Thyroid gland (tissue), 4 donors: Measurements from ENCODE around the gene SEMA6B. TPM values are rescaled to one million over a fixed set of nuclear protein-coding genes. Genes with fewer than 3 reads are reported as not detected.

Experiments
- DNase-seq, 2 donors: peaks; one replicate each; pipeline ENCODE4 v3.0.0-alpha.2; 2019
- H3K27ac ChIP-seq, 3 donors: fragments of 200-600 bp; sonication (generic); 1 replicate in 2 of 3; 2 replicates in 1 of 3; pipeline ENCODE4 v1.5.1; 2016 to 2019; ENCODE audit warnings: mild to moderate bottlenecking in 1 of 3, moderate library complexity in 1 of 3
- H3K27me3 ChIP-seq: fragments of 200-600 bp; sonication (generic); one replicate; pipeline ENCODE4 v1.5.1; 2019
- H3K36me3 ChIP-seq, 2 donors: fragments of 200-600 bp; sonication (generic); one replicate each; pipeline ENCODE4 v1.5.1; 2016 to 2019
- H3K4me1 ChIP-seq, 2 donors: fragments of 200-600 bp; sonication (generic); one replicate each; pipeline ENCODE4 v1.5.1; 2017 to 2019
- H3K4me3 ChIP-seq, 3 donors: fragments of 200-600 bp; sonication (generic); replicated peaks in 1 of 3; 1 replicate in 2 of 3; 2 replicates in 1 of 3; pipeline ENCODE4 v1.5.1; 2016; ENCODE audit warnings: mild to moderate bottlenecking in 1 of 3
- H3K9me3 ChIP-seq: fragments of 200-600 bp; sonication (generic); one replicate; pipeline ENCODE4 v1.5.1; 2017
- POLR2A ChIP-seq, 2 donors: fragments of 450-650 bp; IDR thresholded peaks; one replicate each; pipeline ENCODE4 v1.6.1; 2017; ENCODE audit warnings: antibody characterized with exemption in 2 of 2, mild to moderate bottlenecking in 2 of 2, moderate library complexity in 1 of 2
- WGBS, 2 donors: methylation state at CpG; one replicate each; pipeline ENCODE4 v1.1.5; 2017; 5-methylcytosine and 5-hydroxymethylcytosine counted together
- intact Hi-C: fragments of 100-400 bp; cut with DNase I; formaldehyde crosslinking; loops from one replicate; pipeline ENCODE4 v1.15.1; 2023
- total RNA-seq, 4 donors: library from RNA; depleted of rRNA; stranded (reverse); fragments of >200 nt; gene quantifications; one replicate each; pipeline ENCODE4 v1.2.3, GENCODE V29; 2016
- TF ChIP-seq, protein P1 (sequence below), 6 experiments: fragments of 200-600 bp in 3 of 6; fragments of 450-650 bp in 3 of 6; sonication (generic) in 3 of 6; IDR thresholded peaks; one replicate each; pipeline ENCODE4 v1.5.1; 2016 to 2019; ENCODE audit warnings: antibody characterized with exemption in 6 of 6, mild to moderate bottlenecking in 2 of 6, inconsistent platforms in 1 of 6, moderate library complexity in 1 of 6

SEMA6B gene
- total RNA-seq, 4 donors from 2014 or later, result 1.2 to 9.1 (median 4.2) TPM

DNA sequence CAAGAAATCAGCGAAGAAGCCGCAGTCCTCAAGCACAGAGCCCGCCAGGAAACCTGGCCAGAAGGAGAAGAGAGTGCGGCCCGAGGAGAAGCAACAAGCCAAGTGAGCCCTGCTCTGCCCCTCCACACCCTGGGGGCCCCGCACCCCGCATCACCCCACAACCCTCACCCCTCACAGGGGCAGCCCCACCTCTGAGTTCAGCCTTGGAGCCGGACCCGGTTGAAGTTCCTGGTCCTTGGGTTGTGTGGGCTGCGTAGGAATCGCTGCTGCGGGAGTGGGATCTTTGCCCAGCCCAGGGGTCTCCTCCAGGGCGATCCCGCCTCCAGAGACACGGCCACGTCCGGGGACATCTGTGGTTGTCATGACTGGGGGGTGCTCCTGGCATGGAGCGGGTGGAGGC is 63.2 kb downstream of the SEMA6B start:
- Histone ChIP-seq H3K4me1 (no peaks in the 10 kb centered on the region), H3K36me3 (peaks cover 57 to 72% of the 10 kb centered on the region in 2 donors), H3K4me3 (no peak overlapping the region), H3K27ac (no peak overlapping the region), H3K9me3 (no peaks in the 10 kb centered on the region), H3K27me3 (no peaks in the 10 kb centered on the region)
- no peak for TF ChIP-seq POLR2A (IDR thresholded peaks at IDR 0.05)
- TF ChIP-seq, protein P1, sequence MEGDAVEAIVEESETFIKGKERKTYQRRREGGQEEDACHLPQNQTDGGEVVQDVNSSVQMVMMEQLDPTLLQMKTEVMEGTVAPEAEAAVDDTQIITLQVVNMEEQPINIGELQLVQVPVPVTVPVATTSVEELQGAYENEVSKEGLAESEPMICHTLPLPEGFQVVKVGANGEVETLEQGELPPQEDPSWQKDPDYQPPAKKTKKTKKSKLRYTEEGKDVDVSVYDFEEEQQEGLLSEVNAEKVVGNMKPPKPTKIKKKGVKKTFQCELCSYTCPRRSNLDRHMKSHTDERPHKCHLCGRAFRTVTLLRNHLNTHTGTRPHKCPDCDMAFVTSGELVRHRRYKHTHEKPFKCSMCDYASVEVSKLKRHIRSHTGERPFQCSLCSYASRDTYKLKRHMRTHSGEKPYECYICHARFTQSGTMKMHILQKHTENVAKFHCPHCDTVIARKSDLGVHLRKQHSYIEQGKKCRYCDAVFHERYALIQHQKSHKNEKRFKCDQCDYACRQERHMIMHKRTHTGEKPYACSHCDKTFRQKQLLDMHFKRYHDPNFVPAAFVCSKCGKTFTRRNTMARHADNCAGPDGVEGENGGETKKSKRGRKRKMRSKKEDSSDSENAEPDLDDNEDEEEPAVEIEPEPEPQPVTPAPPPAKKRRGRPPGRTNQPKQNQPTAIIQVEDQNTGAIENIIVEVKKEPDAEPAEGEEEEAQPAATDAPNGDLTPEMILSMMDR (IDR thresholded peaks at IDR 0.05), result no peak
- WGBS, 2 donors, result 88 to 95% methylated on average over 13 to 14 of the region's 18 CpGs
- DNase-seq, result no peak
- intact Hi-C loops, result no loop called here

DNA sequence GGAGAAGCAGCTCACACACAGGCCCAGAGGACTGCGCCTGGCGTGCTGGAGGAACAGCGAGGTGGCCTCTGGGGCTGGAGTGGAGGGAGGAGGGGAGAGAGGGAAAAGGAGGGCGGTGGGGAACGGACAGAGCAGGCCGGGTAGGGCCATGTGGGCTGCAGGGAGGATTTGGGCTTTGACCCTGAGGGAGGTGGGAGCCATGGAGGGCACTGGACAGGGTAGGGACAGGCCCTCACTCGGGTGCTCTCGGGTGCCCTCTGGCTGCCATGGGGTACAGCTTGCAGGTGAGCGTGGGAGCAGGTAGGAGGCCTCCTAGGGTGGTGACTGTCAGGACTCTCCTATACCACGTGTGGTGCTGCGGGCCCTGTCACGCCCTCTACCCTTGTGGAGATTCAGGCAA is 64.0 kb downstream of the SEMA6B start:
- H3K27ac ChIP-seq, result no peak overlapping the region
- no peak overlapping the region for H3K4me3 ChIP-seq
- H3K4me1 ChIP-seq, result no peaks in the 10 kb centered on the region
- H3K9me3 ChIP-seq, result no peaks in the 10 kb centered on the region
- intact Hi-C loops, result no loop called here
- 83 to 90% methylated on average over 11 to 12 of the region's 12 CpGs for WGBS, 2 donors
- H3K36me3 ChIP-seq, result peaks cover 50 to 71% of the 10 kb centered on the region in 2 donors
- no peak for DNase-seq
- TF ChIP-seq, protein P1 (IDR thresholded peaks at IDR 0.05), result no peak
- TF ChIP-seq POLR2A (IDR thresholded peaks at IDR 0.05), result no peak
- no peaks in the 10 kb centered on the region for H3K27me3 ChIP-seq

DNA sequence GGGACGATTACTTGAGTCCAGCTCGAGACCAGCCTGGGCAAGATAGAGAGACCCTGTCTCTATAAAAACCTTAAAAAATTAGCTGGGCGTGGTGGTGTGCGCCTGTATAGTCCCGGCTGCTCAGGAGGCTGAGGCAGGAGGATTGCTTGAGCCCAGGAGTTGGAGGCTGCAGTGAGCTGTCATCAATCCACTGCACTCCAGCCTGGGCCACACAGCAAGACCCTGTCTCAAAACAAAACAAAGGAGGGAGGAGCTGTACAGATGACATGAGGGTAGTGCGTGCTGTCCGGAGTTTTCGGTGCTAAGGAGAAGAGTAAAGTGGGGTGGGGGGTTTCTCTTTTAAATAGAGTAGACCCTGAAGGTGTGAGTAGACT is 64.8 kb downstream of the SEMA6B start:
- H3K4me1 ChIP-seq, result no peaks in the 10 kb centered on the region
- H3K27ac ChIP-seq, result no peak overlapping the region
- H3K36me3 ChIP-seq, result peaks cover 49 to 75% of the 10 kb centered on the region in 2 donors
- no peak for DNase-seq
- no peaks in the 10 kb centered on the region for H3K27me3 ChIP-seq
- TF ChIP-seq, protein P1 (IDR thresholded peaks at IDR 0.05), result no peak
- no peak for TF ChIP-seq POLR2A (IDR thresholded peaks at IDR 0.05)
- WGBS, 2 donors, result 95 to 97% methylated on average over 8 of the region's 8 CpGs
- intact Hi-C loops, result no loop called here
- H3K4me3 ChIP-seq, result no peak overlapping the region
- H3K9me3 ChIP-seq, result no peaks in the 10 kb centered on the region

DNA sequence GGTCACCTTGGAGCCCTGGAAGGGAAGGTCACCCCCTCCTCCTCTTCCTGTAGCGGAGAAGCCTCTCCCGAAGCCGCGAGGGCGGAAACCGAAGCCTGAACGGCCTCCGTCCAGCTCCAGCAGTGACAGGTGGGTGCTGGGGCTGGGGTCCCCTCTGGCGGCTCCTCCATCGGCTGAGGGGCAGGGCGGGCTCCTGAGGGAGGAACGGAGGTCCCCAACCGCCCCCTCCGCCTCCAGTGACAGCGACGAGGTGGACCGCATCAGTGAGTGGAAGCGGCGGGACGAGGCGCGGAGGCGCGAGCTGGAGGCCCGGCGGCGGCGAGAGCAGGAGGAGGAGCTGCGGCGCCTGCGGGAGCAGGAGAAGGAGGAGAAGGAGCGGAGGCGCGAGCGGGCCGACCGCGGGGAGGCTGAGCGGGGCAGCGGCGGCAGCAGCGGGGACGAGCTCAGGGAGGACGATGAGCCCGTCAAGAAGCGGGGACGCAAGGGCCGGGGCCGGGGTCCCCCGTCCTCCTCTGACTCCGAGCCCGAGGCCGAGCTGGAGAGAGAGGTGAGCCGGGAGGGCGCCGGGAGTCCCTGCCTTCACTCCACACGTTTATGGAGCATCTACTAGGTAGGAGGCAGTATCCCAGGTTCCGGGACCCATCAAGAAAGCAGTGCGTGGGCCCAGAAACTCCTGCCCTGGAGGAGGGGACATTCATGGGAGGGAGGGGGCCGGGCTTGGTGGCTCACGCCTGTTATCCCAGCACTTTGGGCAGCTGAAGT is 65.4 kb downstream of the SEMA6B start:
- Histone ChIP-seq H3K36me3 (peaks cover 49 to 77% of the 10 kb centered on the region in 2 donors), H3K4me1 (no peaks in the 10 kb centered on the region), H3K27me3 (no peaks in the 10 kb centered on the region), H3K4me3 (no peak overlapping the region), H3K27ac (no peak overlapping the region), H3K9me3 (no peaks in the 10 kb centered on the region)
- TF ChIP-seq, protein P1 (IDR thresholded peaks at IDR 0.05), result no peak
- no peak for TF ChIP-seq POLR2A (IDR thresholded peaks at IDR 0.05)
- intact Hi-C loops, result no loop called here
- DNase-seq, result no peak
- WGBS, 2 donors, result 96% methylated on average over 61 of the region's 61 CpGs

DNA sequence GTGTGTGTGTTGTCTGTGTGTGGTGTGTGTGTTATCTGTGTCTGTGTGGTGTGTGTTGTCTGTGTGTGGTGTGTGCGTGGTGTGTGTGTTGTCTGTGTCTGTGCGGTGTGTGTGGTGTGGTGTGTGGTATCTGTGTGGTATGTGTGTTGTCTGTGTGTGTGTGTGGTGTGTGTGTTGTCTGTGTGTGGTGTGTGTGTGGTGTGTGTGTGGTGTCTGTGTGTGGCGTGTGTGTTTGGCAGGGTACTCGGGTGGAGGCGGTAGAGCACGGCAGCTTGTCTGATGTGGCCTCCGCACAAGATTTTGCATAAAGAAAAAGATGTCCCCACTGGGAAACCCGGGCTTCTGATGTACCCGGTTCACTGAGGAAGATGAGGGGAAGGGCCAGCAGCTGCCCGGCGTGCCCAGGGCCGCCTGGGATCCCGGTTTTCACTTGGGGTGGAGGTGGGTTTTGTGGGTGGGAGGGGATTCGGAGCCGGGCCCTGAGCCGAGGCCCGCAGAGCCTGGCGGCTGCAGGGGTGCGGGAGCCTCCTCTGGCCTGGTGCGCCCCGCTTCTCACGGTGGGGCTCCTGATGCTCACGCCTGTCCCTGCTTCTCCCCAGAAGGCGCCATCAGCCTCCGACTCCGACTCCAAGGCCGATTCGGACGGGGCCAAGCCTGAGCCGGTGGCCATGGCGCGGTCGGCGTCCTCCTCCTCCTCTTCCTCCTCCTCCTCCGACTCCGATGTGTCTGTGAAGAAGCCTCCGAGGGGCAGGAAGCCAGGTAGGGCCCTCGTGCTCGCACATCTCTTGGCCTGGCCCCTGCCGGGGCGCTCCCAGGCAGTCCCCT is 66.2 kb downstream of the SEMA6B start:
- Histone ChIP-seq H3K9me3 (no peaks in the 10 kb centered on the region), H3K4me1 (no peaks in the 10 kb centered on the region), H3K27me3 (no peaks in the 10 kb centered on the region), H3K36me3 (peaks cover 44 to 76% of the 10 kb centered on the region in 2 donors), H3K4me3 (no peak overlapping the region), H3K27ac (no peak overlapping the region)
- TF ChIP-seq POLR2A (IDR thresholded peaks at IDR 0.05), result no peak
- TF ChIP-seq, protein P1 (IDR thresholded peaks at IDR 0.05), result no peak
- intact Hi-C loops, result no loop called here
- DNase-seq, result no peak
- WGBS, 2 donors, result 93 to 95% methylated on average over 38 of the region's 41 CpGs
